ENCODE data around the gene INTS7. TPM values are rescaled to one million over a fixed set of nuclear protein-coding genes. Genes with fewer than 3 reads are reported as not detected.

The INTS7 gene
- total RNA-seq, 5 donors from 2014 or later (not counting 1 experiment from before 2014, with no cell fraction given): 8.5 to 12.2 (median 8.8) TPM

DNA sequence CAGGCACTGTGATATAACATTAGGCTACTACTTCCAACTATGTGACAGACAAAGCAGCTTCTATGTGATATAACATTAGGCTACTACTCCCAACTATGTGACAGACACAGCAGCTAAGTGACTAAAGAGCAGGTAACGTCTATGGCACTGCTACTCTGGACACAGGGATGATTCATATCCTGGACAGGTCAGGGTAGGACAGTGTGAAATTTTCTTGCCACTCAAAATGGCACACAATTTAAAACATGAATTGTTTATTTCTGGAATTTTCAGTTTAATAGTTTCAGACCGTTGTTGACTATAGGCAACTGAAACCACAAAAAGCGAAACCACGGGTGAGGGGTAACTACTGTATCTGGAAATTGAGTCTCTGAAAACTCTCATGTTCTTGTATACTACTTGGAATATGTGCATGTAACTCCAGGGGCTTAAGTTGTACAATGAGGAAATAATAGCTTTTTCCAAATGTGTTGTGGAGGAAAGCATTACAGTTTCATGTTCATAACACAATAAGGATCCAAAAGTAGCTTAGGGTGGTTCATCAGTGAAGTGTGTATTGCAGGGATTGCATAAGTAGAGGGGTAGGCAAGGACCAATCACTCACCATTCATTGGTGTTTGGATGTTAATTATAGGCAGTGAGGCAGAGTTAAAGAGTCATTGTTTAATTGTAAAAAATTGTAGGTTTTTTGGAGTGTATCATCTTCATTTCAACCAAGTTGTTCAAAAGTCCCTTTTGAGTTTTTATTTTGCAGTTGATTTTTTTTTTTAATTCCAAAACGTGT, 5.5 kb upstream of the INTS7 start:
- Histone ChIP-seq H3K27ac (ENCODE audit: low read length) (no peak overlapping the region), H3K9me3 (no peaks in the 10 kb centered on the region), H3K4me3 (ENCODE audit: control insufficient read depth in 1 of 2, extremely low read depth in 1 of 2, low read length in 1 of 2) (peak overlapping the region in 1 of 2 donors; percentile 20), H3K4me1 (ENCODE audit: control insufficient read depth in 1 of 2, extremely low read depth in 1 of 2, insufficient read depth in 2 of 2, low read length in 2 of 2) (peaks cover 2 to 11% of the 10 kb centered on the region in 2 experiments), H3K36me3 (ENCODE audit: control insufficient read depth in 2 of 2, extremely low read depth in 1 of 2, insufficient read depth in 1 of 2, low read length in 1 of 2) (no peaks in the 10 kb centered on the region), H3K27me3 (replicated peaks in 1 of 2; ENCODE audit: control insufficient read depth in 2 of 2, extremely low read depth in 1 of 2, insufficient read depth in 2 of 2, low read length in 1 of 2) (no peaks in the 10 kb centered on the region)
- POLR2A ChIA-PET: no interaction called here
- Mint-ChIP-seq H3K4me1 (peaks cover 17 to 34% (median 22%) of the 10 kb centered on the region in 3 donors), H3K9me3 (no peaks in the 10 kb centered on the region), H3K27me3 (peaks cover 0 to 9% of the 10 kb centered on the region in 2 donors), H3K36me3 (no peaks in the 10 kb centered on the region), H3K4me3 (peak overlapping the region; percentile 37 to 60 (median 48)), H3K27ac (no peak overlapping the region)
- no CpG with 5 or more reads among the region's 5 CpGs for WGBS (ENCODE audit: insufficient coverage)
- CTCF ChIA-PET: interaction anchor here (0.5 to 1.1 kb wide), 4 partner anchors 26 to 415 kb away, joined by 3 to 4 read pairs (median 4); no protein-coding TSS in a partner anchor
- DNase-seq (peak in 1 of 35 experiments; percentile 12), ATAC-seq (replicated peaks in 1 of 4) (peak in 1 of 4 experiments; percentile 29)

DNA sequence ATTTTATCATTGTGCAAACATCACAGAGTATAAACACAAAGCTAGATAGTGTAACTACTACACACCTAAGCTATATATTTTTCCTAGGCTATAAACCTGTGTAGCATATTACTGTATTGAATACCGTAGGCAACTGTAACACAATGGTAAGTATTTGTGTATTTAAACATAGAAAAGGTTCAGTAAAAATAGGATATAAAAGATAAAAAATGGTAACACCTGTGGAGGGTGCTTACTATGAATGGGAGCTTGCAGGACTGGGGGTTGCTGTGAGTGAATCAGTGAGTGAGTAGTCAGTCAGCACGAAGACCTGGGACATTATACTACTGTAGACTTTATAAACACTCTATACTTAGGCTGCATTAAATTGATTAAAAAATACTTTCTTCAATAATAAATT, 4.3 kb upstream of the INTS7 start:
- Histone ChIP-seq H3K27ac (ENCODE audit: low read length) (no peak overlapping the region), H3K36me3 (ENCODE audit: control insufficient read depth in 2 of 2, extremely low read depth in 1 of 2, insufficient read depth in 1 of 2, low read length in 1 of 2) (no peaks in the 10 kb centered on the region), H3K4me3 (ENCODE audit: control insufficient read depth in 1 of 2, extremely low read depth in 1 of 2, low read length in 1 of 2) (no peak overlapping the region), H3K9me3 (no peaks in the 10 kb centered on the region), H3K4me1 (ENCODE audit: control insufficient read depth in 1 of 2, extremely low read depth in 1 of 2, insufficient read depth in 2 of 2, low read length in 2 of 2) (peaks cover 7 to 11% of the 10 kb centered on the region in 2 experiments), H3K27me3 (replicated peaks in 1 of 2; ENCODE audit: control insufficient read depth in 2 of 2, extremely low read depth in 1 of 2, insufficient read depth in 2 of 2, low read length in 1 of 2) (no peaks in the 10 kb centered on the region)
- no peak for ATAC-seq (replicated peaks in 1 of 4)
- no peak overlapping the region for H3K27ac Mint-ChIP-seq
- H3K4me1 Mint-ChIP-seq: peaks cover 28 to 45% (median 29%) of the 10 kb centered on the region in 3 donors
- no peak for DNase-seq
- peaks cover 0 to 9% of the 10 kb centered on the region in 2 donors for H3K27me3 Mint-ChIP-seq
- no peaks in the 10 kb centered on the region for H3K36me3 Mint-ChIP-seq
- WGBS (ENCODE audit: insufficient coverage): no CpG with 5 or more reads among the region's 2 CpGs
- ChIA-PET CTCF (interaction anchor here (0.7 to 1.7 kb wide), 6 partner anchors 23 to 416 kb away, joined by 3 to 7 read pairs (median 4); no protein-coding TSS in a partner anchor), POLR2A (interaction anchor here in 1 of 2 donors (0.5 kb wide), 1 partner anchor 380 kb away, joined by 5 read pairs; no protein-coding TSS in a partner anchor)
- H3K9me3 Mint-ChIP-seq: no peaks in the 10 kb centered on the region
- H3K4me3 Mint-ChIP-seq: no peak overlapping the region

DNA sequence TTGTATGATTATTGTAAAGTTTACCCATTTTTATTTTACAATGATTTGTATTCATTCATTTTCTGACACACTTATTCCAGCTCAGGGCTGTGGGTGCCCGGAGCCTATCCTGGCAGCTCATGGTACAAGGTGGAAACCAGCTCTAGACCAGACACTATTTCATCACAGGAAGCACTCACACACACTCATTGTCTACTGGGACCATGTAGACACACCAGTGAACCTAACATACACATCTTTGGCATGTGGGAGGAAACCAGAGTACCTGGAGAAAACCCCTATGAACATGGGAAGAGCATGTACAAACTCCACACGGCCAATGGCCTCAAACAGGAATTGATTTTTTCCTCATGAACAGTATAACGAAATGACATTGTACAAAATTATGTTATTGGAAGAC, 2.5 kb upstream of the INTS7 start:
- Mint-ChIP-seq H3K4me3 (no peak overlapping the region), H3K27ac (peak overlapping the region in 1 of 2 donors; percentile 15), H3K9me3 (no peaks in the 10 kb centered on the region), H3K4me1 (peaks cover 39 to 55% (median 43%) of the 10 kb centered on the region in 3 donors), H3K27me3 (peaks cover 0 to 9% of the 10 kb centered on the region in 2 donors), H3K36me3 (no peaks in the 10 kb centered on the region)
- peaks cover 13 to 18% of the 10 kb centered on the region in 2 experiments for H3K4me1 ChIP-seq (ENCODE audit: control insufficient read depth in 1 of 2, extremely low read depth in 1 of 2, insufficient read depth in 2 of 2, low read length in 2 of 2)
- POLR2A ChIA-PET: no interaction called here
- no peaks in the 10 kb centered on the region for H3K27me3 ChIP-seq (replicated peaks in 1 of 2; ENCODE audit: control insufficient read depth in 2 of 2, extremely low read depth in 1 of 2, insufficient read depth in 2 of 2, low read length in 1 of 2)
- H3K27ac ChIP-seq (ENCODE audit: low read length): no peak overlapping the region
- peak in 1 of 35 experiments; percentile 22 for DNase-seq
- H3K4me3 ChIP-seq (ENCODE audit: control insufficient read depth in 1 of 2, extremely low read depth in 1 of 2, low read length in 1 of 2): no peak overlapping the region
- H3K36me3 ChIP-seq (ENCODE audit: control insufficient read depth in 2 of 2, extremely low read depth in 1 of 2, insufficient read depth in 1 of 2, low read length in 1 of 2): no peaks in the 10 kb centered on the region
- CTCF ChIA-PET: interaction anchor here in 1 of 2 donors (1.3 kb wide), 2 partner anchors 24 to 418 kb away, joined by 3 read pairs; no protein-coding TSS in a partner anchor
- no peaks in the 10 kb centered on the region for H3K9me3 ChIP-seq
- no peak for ATAC-seq (replicated peaks in 1 of 4)
- WGBS (ENCODE audit: insufficient coverage): 55% methylated on average over 1 of the region's 3 CpGs

DNA sequence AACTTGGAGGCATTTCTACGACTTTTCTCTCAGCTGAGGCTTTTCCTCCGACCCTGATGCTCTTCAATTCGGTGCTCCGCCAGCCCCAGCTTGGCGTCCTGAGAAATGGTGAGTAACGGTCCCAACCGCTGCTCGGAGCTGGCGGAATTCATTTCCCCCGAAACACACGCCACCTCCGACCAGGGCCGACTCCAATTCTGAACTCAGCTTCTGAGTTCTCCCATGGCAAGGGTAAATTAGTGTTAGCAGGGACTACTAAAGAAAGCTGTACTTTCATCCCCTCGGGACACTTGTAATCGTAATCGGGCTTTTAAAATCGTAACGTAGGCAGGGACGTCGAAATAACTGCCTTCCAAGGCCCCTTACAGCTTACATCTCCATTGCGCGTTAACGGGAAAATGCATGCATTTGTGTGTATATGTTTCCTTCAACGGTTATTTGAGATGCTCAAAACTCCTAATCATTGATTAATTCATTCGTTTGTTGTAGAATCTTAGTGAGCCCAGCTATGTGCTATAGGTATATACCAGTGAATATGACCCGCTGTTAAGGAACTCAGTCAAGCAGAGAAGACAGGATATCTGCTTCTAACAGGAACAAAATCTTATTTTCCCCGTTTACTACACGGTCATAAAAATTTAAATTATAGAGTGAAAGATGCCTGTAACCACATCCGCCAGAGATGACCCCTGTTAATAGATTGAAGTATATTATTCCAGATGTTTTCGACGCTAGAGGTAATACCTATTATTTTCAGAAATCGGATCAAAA, 663 bp upstream of the INTS7 start:
- ChIA-PET CTCF (interaction anchor here (0.5 to 3.7 kb wide), 63 partner anchors 9 to 1703 kb away, joined by 3 to 52 read pairs (median 4); partner anchors contain the start of genes NEK2 (in 1 of the 2), NENF (in 1 of the 2), NSL1 (in 1 of the 2) and PACC1 (in 1 of the 2)), POLR2A (interaction anchor here (0.6 to 1.0 kb wide), 5 partner anchors 250 to 885 kb away, joined by 3 read pairs; no protein-coding TSS in a partner anchor)
- no peaks in the 10 kb centered on the region for H3K9me3 ChIP-seq
- H3K36me3 ChIP-seq (ENCODE audit: control insufficient read depth in 2 of 2, extremely low read depth in 1 of 2, insufficient read depth in 1 of 2, low read length in 1 of 2): no peaks in the 10 kb centered on the region
- ATAC-seq (replicated peaks in 1 of 4): peak in 3 of 4 experiments; percentile 1 to 3 (median 2)
- H3K27ac Mint-ChIP-seq: peak overlapping the region; percentile 88 to 99
- H3K36me3 Mint-ChIP-seq: peaks cover 5% of the 10 kb centered on the region
- H3K4me1 Mint-ChIP-seq: peaks cover 56 to 66% (median 60%) of the 10 kb centered on the region in 3 donors
- H3K27me3 ChIP-seq (replicated peaks in 1 of 2; ENCODE audit: control insufficient read depth in 2 of 2, extremely low read depth in 1 of 2, insufficient read depth in 2 of 2, low read length in 1 of 2): no peaks in the 10 kb centered on the region
- H3K27ac ChIP-seq (ENCODE audit: low read length): peak overlapping the region; percentile 53
- 0% methylated on average over 6 of the region's 32 CpGs for WGBS (ENCODE audit: insufficient coverage)
- peak overlapping the region; percentile 87 to 99 (median 90) for H3K4me3 Mint-ChIP-seq
- H3K9me3 Mint-ChIP-seq: no peaks in the 10 kb centered on the region
- peaks cover 0 to 9% of the 10 kb centered on the region in 2 donors for H3K27me3 Mint-ChIP-seq
- H3K4me1 ChIP-seq (ENCODE audit: control insufficient read depth in 1 of 2, extremely low read depth in 1 of 2, insufficient read depth in 2 of 2, low read length in 2 of 2): peaks cover 13 to 18% of the 10 kb centered on the region in 2 experiments
- DNase-seq: no peak
- H3K4me3 ChIP-seq (ENCODE audit: control insufficient read depth in 1 of 2, extremely low read depth in 1 of 2, low read length in 1 of 2): peak overlapping the region; percentile 61 to 98

DNA sequence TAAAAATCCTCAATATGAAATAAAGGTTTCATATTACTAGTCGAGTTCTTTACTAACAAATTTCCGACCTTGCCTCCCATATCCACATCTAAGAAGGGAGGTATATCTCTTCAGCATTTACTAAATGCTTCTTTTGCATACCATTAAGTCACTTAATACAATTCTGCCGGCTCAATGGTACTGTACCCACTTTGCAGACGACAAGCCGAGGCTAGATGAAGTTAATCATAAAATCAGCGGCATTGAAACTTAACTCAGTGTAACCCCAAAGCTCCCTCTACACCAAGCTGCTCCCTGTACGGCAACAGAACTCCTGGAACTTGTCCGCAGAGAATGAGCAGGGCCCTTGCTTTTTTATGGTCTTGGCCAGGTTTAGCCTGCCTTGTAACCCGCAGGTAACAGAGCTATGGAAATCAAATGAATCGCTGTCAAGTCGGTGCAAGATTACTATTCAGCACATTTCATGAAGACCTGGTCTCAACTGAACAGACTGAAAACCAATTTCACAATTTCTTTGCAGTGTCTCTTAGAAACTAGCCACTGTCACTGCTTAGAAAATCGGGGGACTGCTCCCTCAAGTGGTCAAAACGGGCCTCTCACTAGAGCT, 738 bp downstream of the INTS7 start:
- peaks cover 5% of the 10 kb centered on the region for H3K36me3 Mint-ChIP-seq
- POLR2A ChIA-PET: interaction anchor here in 1 of 2 donors (0.6 to 1.0 kb wide), 2 partner anchors 20 to 252 kb away, joined by 3 read pairs; no protein-coding TSS in a partner anchor
- WGBS (ENCODE audit: insufficient coverage): 9% methylated on average over 12 of the region's 13 CpGs
- peak overlapping the region; percentile 53 for H3K27ac ChIP-seq (ENCODE audit: low read length)
- H3K27me3 Mint-ChIP-seq: peaks cover 0 to 6% of the 10 kb centered on the region in 2 donors
- no peaks in the 10 kb centered on the region for H3K36me3 ChIP-seq (ENCODE audit: control insufficient read depth in 2 of 2, extremely low read depth in 1 of 2, insufficient read depth in 1 of 2, low read length in 1 of 2)
- peaks cover 59 to 68% (median 59%) of the 10 kb centered on the region in 3 donors for H3K4me1 Mint-ChIP-seq
- H3K27ac Mint-ChIP-seq: peak overlapping the region; percentile 88 to 99
- H3K4me3 ChIP-seq (ENCODE audit: control insufficient read depth in 1 of 2, extremely low read depth in 1 of 2, low read length in 1 of 2): peak overlapping the region; percentile 61 to 98
- H3K4me3 Mint-ChIP-seq: peak overlapping the region; percentile 87 to 99 (median 90)
- CTCF ChIA-PET: interaction anchor here (0.6 to 3.7 kb wide), 26 partner anchors 10 to 422 kb away, joined by 3 to 52 read pairs (median 4); partner anchors contain the start of gene NEK2 (in 1 of the 2)
- DNase-seq (no peak), ATAC-seq (replicated peaks in 1 of 4) (peak in 1 of 4 experiments; percentile 2)
- H3K9me3 ChIP-seq: no peaks in the 10 kb centered on the region
- no peaks in the 10 kb centered on the region for H3K9me3 Mint-ChIP-seq
- H3K27me3 ChIP-seq (replicated peaks in 1 of 2; ENCODE audit: control insufficient read depth in 2 of 2, extremely low read depth in 1 of 2, insufficient read depth in 2 of 2, low read length in 1 of 2): no peaks in the 10 kb centered on the region
- peaks cover 13 to 18% of the 10 kb centered on the region in 2 experiments for H3K4me1 ChIP-seq (ENCODE audit: control insufficient read depth in 1 of 2, extremely low read depth in 1 of 2, insufficient read depth in 2 of 2, low read length in 2 of 2)
